Liver (tissue), 9 donors: Measurements from ENCODE around the gene GPATCH2L. TPM values are rescaled to one million over a fixed set of nuclear protein-coding genes. Genes with fewer than 3 reads are reported as not detected.

Experiments
- DNase-seq: peaks from one replicate; pipeline ENCODE4 v3.0.0-alpha.2; 2017; ENCODE audit warnings: low spot score
- H3K27ac ChIP-seq, 2 donors: one replicate each; pipeline ENCODE4 v1.7.0; 2013; ENCODE audit warnings: inconsistent platforms in 2 of 2, low read length in 2 of 2, control low read depth in 1 of 2, low read depth in 1 of 2, mild to moderate bottlenecking in 1 of 2
- H3K27me3 ChIP-seq, 4 donors: one replicate each; pipeline versions ENCODE4 v1.6.1 to v1.7.0; 2013; ENCODE audit warnings: low read length in 3 of 4, inconsistent platforms in 1 of 4, mild to moderate bottlenecking in 1 of 4, moderate library complexity in 1 of 4; ENCODE audit not compliant: control insufficient read depth in 4 of 4, insufficient read depth in 4 of 4
- H3K36me3 ChIP-seq, 4 donors: one replicate each; pipeline versions ENCODE4 v1.6.1 to v1.7.0; 2013; ENCODE audit warnings: low read length in 3 of 4, mild to moderate bottlenecking in 3 of 4, low read depth in 1 of 4, moderate library complexity in 1 of 4; ENCODE audit not compliant: control insufficient read depth in 4 of 4, insufficient read depth in 3 of 4
- H3K4me1 ChIP-seq, 4 donors: one replicate each; pipeline versions ENCODE4 v1.6.1 to v1.7.0; 2013; ENCODE audit warnings: low read length in 3 of 4, mild to moderate bottlenecking in 3 of 4, moderate library complexity in 1 of 4; ENCODE audit not compliant: control insufficient read depth in 4 of 4, insufficient read depth in 4 of 4
- H3K4me3 ChIP-seq, 3 donors: one replicate each; pipeline versions ENCODE4 v1.6.1 to v1.7.0; 2013; ENCODE audit warnings: low read length in 3 of 3, control low read depth in 1 of 3, low read depth in 1 of 3, mild to moderate bottlenecking in 1 of 3
- H3K9ac ChIP-seq, 2 donors: one replicate each; pipeline ENCODE4 v1.7.0; 2013; ENCODE audit warnings: low read length in 2 of 2, mild to moderate bottlenecking in 2 of 2, moderate library complexity in 2 of 2, control low read depth in 1 of 2, low read depth in 1 of 2
- H3K9me3 ChIP-seq, 4 donors: one replicate each; pipeline versions ENCODE4 v1.6.1 to v1.7.0; 2013; ENCODE audit warnings: low read length in 3 of 4; ENCODE audit not compliant: control insufficient read depth in 4 of 4
- FOXA1 ChIP-seq: IDR thresholded peaks from 2 replicates; pipeline ENCODE4 v1.6.1; 2016; ENCODE audit warnings: antibody characterized with exemption
- GABPA ChIP-seq, 2 donors: IDR thresholded peaks in 1 of 2; conservative IDR thresholded peaks in 1 of 2; 2 replicates each; pipeline ENCODE4 v1.6.1; 2016; ENCODE audit warnings: antibody characterized with exemption in 2 of 2, mild to moderate bottlenecking in 1 of 2, moderate library complexity in 1 of 2
- HNF4G ChIP-seq: IDR thresholded peaks from 2 replicates; pipeline ENCODE4 v1.6.1; 2016; ENCODE audit warnings: antibody characterized with exemption
- JUND ChIP-seq, 2 donors: IDR thresholded peaks; 2 replicates each; pipeline ENCODE4 v1.6.1; 2016; ENCODE audit warnings: antibody characterized with exemption in 2 of 2
- NR2F2 ChIP-seq: IDR thresholded peaks from 2 replicates; pipeline ENCODE4 v1.6.1; 2016; ENCODE audit warnings: antibody characterized with exemption
- RAD21 ChIP-seq, 2 donors: IDR thresholded peaks; 2 replicates each; pipeline ENCODE4 v1.6.1; 2016; ENCODE audit warnings: antibody characterized with exemption in 2 of 2, mild to moderate bottlenecking in 2 of 2
- RXRA ChIP-seq, 2 donors: IDR thresholded peaks; 2 replicates each; pipeline ENCODE4 v1.6.1; 2017 to 2018; ENCODE audit warnings: antibody characterized with exemption in 2 of 2, mild to moderate bottlenecking in 1 of 2
- SP1 ChIP-seq: IDR thresholded peaks from 2 replicates; pipeline ENCODE4 v1.6.1; 2018; ENCODE audit warnings: antibody characterized with exemption, mild to moderate bottlenecking
- TAF1 ChIP-seq: conservative IDR thresholded peaks from 2 replicates; pipeline ENCODE4 v1.6.1; 2016; ENCODE audit warnings: antibody characterized with exemption, mild to moderate bottlenecking
- YY1 ChIP-seq: IDR thresholded peaks from 2 replicates; pipeline ENCODE4 v1.6.1; 2016; ENCODE audit warnings: antibody characterized with exemption, mild to moderate bottlenecking
- whole genome bisulfite sequencing: extraction: QIAGEN DNeasy Blood & Tissue Kit; methylation state at CpG from one replicate; pipeline ENCODE4 v1.1.7; 2013; 5-methylcytosine and 5-hydroxymethylcytosine counted together
- polyA plus RNA-seq, 2 donors: library from polyadenylated mRNA; stranded (reverse) in 1 of 2; unstranded in 1 of 2; fragments of 200-250 nt in 1 of 2; fragments of >200 nt in 1 of 2; fragmentation: Nextera tagmentation in 1 of 2; extraction: Ambion mirVana in 1 of 2; gene quantifications; one replicate each; pipeline versions ENCODE4 v1.2.1 to v1.2.3, GENCODE V29; 2013 to 2015
- total RNA-seq, 2 donors: library from RNA; depleted of rRNA; stranded (reverse); fragments of >200 nt; gene quantifications; one replicate each; pipeline ENCODE4 v1.2.3, GENCODE V29; 2014
- TF ChIP-seq, protein P1 (sequence below): IDR thresholded peaks from 2 replicates; pipeline ENCODE4 v1.6.1; 2016; ENCODE audit warnings: antibody characterized with exemption, mild to moderate bottlenecking
- TF ChIP-seq, protein P2 (sequence below): fragments of 150-350 bp; IDR thresholded peaks from 2 replicates; pipeline ENCODE4 v1.5.1; 2017; ENCODE audit warnings: improper control_type of control experiment, low read depth, low read length; ENCODE audit not compliant: missing input control
- TF ChIP-seq, protein P3 (sequence below): IDR thresholded peaks from 2 replicates; pipeline ENCODE4 v1.6.1; 2016; ENCODE audit warnings: antibody characterized with exemption
- TF ChIP-seq, protein P4 (sequence below): IDR thresholded peaks from 2 replicates; pipeline ENCODE4 v1.6.1; 2016; ENCODE audit warnings: antibody characterized with exemption
- donor health status: healthy.
- donor health status: healthy.
- donor health status: healthy.
- donor health status: healthy.
- donor health status: healthy.

Gene GPATCH2L
- total and polyA plus RNA-seq, 4 donors, result 4.5 to 39.5 (median 15.8) TPM

DNA sequence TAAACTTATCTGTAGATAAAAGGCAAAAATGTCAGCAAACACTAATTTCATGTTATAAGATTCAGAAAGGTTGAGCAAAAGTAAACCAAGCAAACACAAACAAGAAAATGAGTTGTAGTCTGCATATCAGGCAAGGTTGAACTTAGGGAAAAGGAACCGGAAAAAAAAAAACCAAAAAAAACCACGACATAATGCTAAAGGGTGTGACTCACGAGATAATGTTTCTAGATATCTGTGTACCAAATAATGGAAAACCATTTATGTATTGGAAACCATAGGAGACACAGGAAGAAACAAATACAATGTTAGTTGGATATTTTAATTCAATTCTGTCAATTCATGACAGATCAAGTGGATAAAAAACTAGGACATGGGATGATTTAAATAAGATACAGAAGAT lies 60.5 kb downstream of the GPATCH2L start:
- H3K27me3 ChIP-seq, result no peaks in the 10 kb centered on the region
- H3K36me3 ChIP-seq, result no peaks in the 10 kb centered on the region
- no peak for DNase-seq
- H3K27ac ChIP-seq, result no peak overlapping the region
- TF ChIP-seq, protein P1, sequence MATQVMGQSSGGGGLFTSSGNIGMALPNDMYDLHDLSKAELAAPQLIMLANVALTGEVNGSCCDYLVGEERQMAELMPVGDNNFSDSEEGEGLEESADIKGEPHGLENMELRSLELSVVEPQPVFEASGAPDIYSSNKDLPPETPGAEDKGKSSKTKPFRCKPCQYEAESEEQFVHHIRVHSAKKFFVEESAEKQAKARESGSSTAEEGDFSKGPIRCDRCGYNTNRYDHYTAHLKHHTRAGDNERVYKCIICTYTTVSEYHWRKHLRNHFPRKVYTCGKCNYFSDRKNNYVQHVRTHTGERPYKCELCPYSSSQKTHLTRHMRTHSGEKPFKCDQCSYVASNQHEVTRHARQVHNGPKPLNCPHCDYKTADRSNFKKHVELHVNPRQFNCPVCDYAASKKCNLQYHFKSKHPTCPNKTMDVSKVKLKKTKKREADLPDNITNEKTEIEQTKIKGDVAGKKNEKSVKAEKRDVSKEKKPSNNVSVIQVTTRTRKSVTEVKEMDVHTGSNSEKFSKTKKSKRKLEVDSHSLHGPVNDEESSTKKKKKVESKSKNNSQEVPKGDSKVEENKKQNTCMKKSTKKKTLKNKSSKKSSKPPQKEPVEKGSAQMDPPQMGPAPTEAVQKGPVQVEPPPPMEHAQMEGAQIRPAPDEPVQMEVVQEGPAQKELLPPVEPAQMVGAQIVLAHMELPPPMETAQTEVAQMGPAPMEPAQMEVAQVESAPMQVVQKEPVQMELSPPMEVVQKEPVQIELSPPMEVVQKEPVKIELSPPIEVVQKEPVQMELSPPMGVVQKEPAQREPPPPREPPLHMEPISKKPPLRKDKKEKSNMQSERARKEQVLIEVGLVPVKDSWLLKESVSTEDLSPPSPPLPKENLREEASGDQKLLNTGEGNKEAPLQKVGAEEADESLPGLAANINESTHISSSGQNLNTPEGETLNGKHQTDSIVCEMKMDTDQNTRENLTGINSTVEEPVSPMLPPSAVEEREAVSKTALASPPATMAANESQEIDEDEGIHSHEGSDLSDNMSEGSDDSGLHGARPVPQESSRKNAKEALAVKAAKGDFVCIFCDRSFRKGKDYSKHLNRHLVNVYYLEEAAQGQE, result no peak
- TF ChIP-seq, protein P2, sequence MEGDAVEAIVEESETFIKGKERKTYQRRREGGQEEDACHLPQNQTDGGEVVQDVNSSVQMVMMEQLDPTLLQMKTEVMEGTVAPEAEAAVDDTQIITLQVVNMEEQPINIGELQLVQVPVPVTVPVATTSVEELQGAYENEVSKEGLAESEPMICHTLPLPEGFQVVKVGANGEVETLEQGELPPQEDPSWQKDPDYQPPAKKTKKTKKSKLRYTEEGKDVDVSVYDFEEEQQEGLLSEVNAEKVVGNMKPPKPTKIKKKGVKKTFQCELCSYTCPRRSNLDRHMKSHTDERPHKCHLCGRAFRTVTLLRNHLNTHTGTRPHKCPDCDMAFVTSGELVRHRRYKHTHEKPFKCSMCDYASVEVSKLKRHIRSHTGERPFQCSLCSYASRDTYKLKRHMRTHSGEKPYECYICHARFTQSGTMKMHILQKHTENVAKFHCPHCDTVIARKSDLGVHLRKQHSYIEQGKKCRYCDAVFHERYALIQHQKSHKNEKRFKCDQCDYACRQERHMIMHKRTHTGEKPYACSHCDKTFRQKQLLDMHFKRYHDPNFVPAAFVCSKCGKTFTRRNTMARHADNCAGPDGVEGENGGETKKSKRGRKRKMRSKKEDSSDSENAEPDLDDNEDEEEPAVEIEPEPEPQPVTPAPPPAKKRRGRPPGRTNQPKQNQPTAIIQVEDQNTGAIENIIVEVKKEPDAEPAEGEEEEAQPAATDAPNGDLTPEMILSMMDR, result no peak
- TF ChIP-seq, protein P3, sequence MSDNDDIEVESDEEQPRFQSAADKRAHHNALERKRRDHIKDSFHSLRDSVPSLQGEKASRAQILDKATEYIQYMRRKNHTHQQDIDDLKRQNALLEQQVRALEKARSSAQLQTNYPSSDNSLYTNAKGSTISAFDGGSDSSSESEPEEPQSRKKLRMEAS, result no peak
- TF ChIP-seq RXRA (IDR thresholded peaks at IDR 0.05) (no peak), RAD21 (IDR thresholded peaks at IDR 0.05) (no peak)
- TF ChIP-seq, protein P4, sequence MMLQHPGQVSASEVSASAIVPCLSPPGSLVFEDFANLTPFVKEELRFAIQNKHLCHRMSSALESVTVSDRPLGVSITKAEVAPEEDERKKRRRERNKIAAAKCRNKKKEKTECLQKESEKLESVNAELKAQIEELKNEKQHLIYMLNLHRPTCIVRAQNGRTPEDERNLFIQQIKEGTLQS, result no peak
- H3K9me3 ChIP-seq, result no peaks in the 10 kb centered on the region
- H3K4me1 ChIP-seq, result no peaks in the 10 kb centered on the region
- WGBS, result 85% methylated on average over 3 of the region's 3 CpGs
- H3K9ac ChIP-seq, result no peak overlapping the region
- no peak overlapping the region for H3K4me3 ChIP-seq

DNA sequence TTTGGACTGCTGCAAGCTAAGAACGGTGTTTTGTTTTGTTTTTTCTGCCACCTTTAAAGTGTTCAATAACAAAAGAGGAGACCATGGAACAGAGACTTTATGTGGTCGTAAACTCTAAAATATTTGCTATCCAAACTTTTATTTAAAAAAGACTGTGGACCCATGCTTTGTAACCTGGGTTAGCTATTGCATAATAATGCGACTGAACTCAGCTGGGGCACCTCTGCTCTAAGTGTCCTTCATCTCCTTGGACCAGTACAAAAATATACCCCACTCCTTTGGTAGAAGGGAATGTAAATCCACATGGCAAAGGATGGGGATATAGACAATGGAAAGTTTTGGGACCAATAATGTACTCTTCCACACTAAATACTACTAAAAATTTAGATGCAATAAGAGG lies 65.5 kb downstream of the GPATCH2L start:
- DNase-seq, result no peak
- no peaks in the 10 kb centered on the region for H3K9me3 ChIP-seq
- no peaks in the 10 kb centered on the region for H3K4me1 ChIP-seq
- peaks cover 0 to 2% (median 0%) of the 10 kb centered on the region in 4 donors for H3K36me3 ChIP-seq
- WGBS, result 73% methylated on average over 3 of the region's 3 CpGs
- no peaks in the 10 kb centered on the region for H3K27me3 ChIP-seq
- no peak overlapping the region for H3K27ac ChIP-seq
- H3K4me3 ChIP-seq, result no peak overlapping the region
- H3K9ac ChIP-seq, result no peak overlapping the region
- TF ChIP-seq HNF4G, result no peak
- TF ChIP-seq, protein P1, result no peak
- TF ChIP-seq, protein P3, result no peak
- no peak for TF ChIP-seq GABPA (IDR thresholded peaks at IDR 0.05 in 1 of 2, conservative IDR thresholded peaks at IDR 0.05 in 1 of 2)
- no peak for TF ChIP-seq TAF1
- TF ChIP-seq RAD21 (IDR thresholded peaks at IDR 0.05), result no peak
- no peak for TF ChIP-seq FOXA1
- TF ChIP-seq, protein P4, result no peak
- TF ChIP-seq JUND (IDR thresholded peaks at IDR 0.05), result no peak
- TF ChIP-seq, protein P2, result no peak
- no peak for TF ChIP-seq YY1
- TF ChIP-seq NR2F2, result no peak
- no peak for TF ChIP-seq SP1
